SK-N-MC (cell line): ENCODE measurements around the gene STYXL1.

Experiments
- EZH2 ChIP-seq: fragments of 200-600 bp; sonication (generic); IDR thresholded peaks from one replicate; pipeline ENCODE4 v1.6.1; 2017; ENCODE audit warnings: antibody characterized with exemption
- POLR2AphosphoS5 ChIP-seq: IDR thresholded peaks from 2 replicates; pipeline ENCODE4 v1.6.1; 2012; ENCODE audit warnings: mild to moderate bottlenecking, low read depth, low read length, borderline replicate concordance

- TF ChIP-seq EZH2 (no peak), POLR2AphosphoS5 (no peak)
These were observed 67.2 kb downstream of the STYXL1 start for GRCh38 chr7:75980430-75981202.
